GM21515 (cell line): ENCODE measurements around the gene BATF3.
"Not testable (repeated sequence)": the region's sequence is repeated elsewhere in the genome, so short reads cannot be mapped to it uniquely, and the experiment has no call there.

Source experiments
- ATAC-seq: cut with Tn5 transposase; IDR thresholded peaks from one replicate; pipeline ENCODE4 v1.9.1; 2021; ENCODE audit not compliant: unreplicated experiment

Gene BATF3

GRCh38 chr1:212699625-212700222 is at the start of gene BATF3:
Gene BATF3, minus strand, starts transcription at chr1:212699840. Its CDS starts 78 bp downstream, at chr1:212699762.
- peak; percentile 23 for ATAC-seq

- ATAC-seq = no peak
These were observed 46.9 kb upstream of the BATF3 start for GRCh38 chr1:212746546-212746945.

- no peak for ATAC-seq
These were observed 45.7 kb upstream of the BATF3 start for GRCh38 chr1:212745303-212745702.

GRCh38 chr1:212743901-212744475 is 44.3 kb upstream of the BATF3 start:
- no peak for ATAC-seq

- no peak for ATAC-seq
These were observed 38.7 kb upstream of the BATF3 start for GRCh38 chr1:212738330-212738729.

GRCh38 chr1:212737559-212737958 is 37.9 kb upstream of the BATF3 start:
- ATAC-seq = no peak

- no peak for ATAC-seq
These were observed 33.5 kb upstream of the BATF3 start for GRCh38 chr1:212733109-212733508.

GRCh38 chr1:212731630-212732029 is 32.0 kb upstream of the BATF3 start:
- ATAC-seq = no peak

- no peak for ATAC-seq
These were observed 29.0 kb upstream of the BATF3 start for GRCh38 chr1:212728606-212729005.

GRCh38 chr1:212727386-212728181 is 27.9 kb upstream of the BATF3 start:
- no peak for ATAC-seq

GRCh38 chr1:212724679-212725078 is 25.0 kb upstream of the BATF3 start:
- ATAC-seq = not testable (repeated sequence)

- ATAC-seq = no peak
These were observed 22.8 kb upstream of the BATF3 start for GRCh38 chr1:212722270-212722957.

GRCh38 chr1:212721388-212722247 is 22.0 kb upstream of the BATF3 start:
- peak; percentile 62 for ATAC-seq

GRCh38 chr1:212719633-212720032 is 20.0 kb upstream of the BATF3 start:
- ATAC-seq = no peak

GRCh38 chr1:212718499-212718898 is 18.9 kb upstream of the BATF3 start:
- ATAC-seq = no peak

GRCh38 chr1:212716161-212716560 is 16.5 kb upstream of the BATF3 start:
- ATAC-seq = no peak

GRCh38 chr1:212713465-212714136 is 14.0 kb upstream of the BATF3 start:
- no peak for ATAC-seq

GRCh38 chr1:212712451-212713303 is 13.0 kb upstream of the BATF3 start:
- ATAC-seq = no peak

GRCh38 chr1:212711974-212712373 is 12.3 kb upstream of the BATF3 start:
- not testable (repeated sequence) for ATAC-seq
